HG03342 (cell line): ENCODE results near the gene NCAPD3.
"Not testable (repeated sequence)": the region's sequence is repeated elsewhere in the genome, so short reads cannot be mapped to it uniquely, and the experiment has no call there.

Experiments
- ATAC-seq: cut with Tn5 transposase; IDR thresholded peaks from one replicate; pipeline ENCODE4 v1.9.1; 2021; ENCODE audit warnings: mild to moderate bottlenecking, moderate library complexity; ENCODE audit not compliant: unreplicated experiment

NCAPD3 gene

GRCh38 chr11:134223836-134224709 lies at the start of gene NCAPD3, which contains the start of gene VPS26B:
Gene NCAPD3, minus strand, starts transcription at chr11:134223967. Its CDS starts 41 bp downstream, at chr11:134223926.
Gene VPS26B, plus strand, starts transcription at chr11:134224671. Its CDS starts 452 bp downstream, at chr11:134225123.
- peak; percentile 77 for ATAC-seq

DNA sequence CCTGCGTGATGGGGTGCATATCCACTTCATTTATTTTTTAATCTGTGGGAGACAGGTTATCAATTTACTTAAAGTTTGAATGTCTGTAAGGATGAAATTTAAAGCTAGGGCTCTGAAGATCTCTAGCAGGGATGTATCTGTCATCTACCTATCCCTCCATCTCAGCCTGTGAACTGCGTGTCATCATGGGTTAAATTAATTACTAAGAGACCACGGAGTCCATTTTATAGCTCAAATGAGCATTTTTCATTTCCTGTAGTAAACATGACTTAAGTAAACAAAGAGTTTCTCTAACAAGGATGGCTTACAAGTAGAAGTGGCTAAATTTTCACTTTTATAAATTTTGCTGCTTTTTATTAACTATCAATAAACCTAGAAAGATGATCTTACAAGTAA lies 49.5 kb upstream of the NCAPD3 start:
- no peak for ATAC-seq

DNA sequence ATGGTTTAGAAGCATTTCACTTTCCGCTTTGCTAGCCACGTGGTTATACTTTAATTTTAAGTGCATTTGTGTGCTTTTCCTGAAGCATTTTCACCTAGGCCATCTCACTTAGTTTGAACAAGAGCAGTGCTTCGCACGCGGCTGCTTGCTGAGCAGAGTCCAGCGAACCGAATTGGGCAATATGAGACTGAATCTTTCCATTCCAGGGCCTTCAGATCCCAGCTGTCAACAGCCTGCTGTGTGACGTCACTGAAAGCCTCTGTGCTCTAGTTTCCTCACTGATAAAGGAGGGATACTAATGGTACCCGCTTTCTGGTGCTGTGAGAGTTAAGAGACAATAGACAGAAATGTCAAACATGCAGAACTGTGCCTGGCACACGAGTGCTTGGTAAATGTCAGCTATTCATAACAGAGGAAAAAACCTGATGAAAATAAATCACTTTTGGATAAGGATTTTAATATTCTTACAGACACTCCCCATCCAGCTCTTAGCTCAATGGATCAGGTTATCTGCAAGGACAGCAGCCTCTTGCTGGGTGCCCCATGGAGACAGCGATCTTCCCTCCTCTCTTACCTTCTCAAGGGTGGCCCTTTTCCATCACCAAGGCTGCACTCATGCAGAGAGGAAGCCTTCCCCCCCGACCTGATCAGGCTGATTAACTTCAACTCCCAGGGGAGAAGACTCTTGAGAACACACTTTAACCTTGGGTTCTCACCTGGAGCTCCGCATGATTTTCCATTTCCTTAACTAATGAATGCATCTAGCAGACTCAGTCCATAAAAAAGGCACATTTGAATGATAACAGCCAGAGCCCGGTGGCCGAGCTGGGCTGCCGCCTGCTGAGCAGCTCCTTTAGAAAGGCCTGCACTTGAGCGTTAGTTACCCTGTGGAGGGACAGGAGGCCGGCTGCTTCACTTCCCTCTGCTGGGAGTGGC lies 48.9 kb upstream of the NCAPD3 start:
- no peak for ATAC-seq

GRCh38 chr11:134271978-134272377 lies 48.2 kb upstream of the NCAPD3 start:
- ATAC-seq, result no peak

GRCh38 chr11:134270250-134270714 lies 46.5 kb upstream of the NCAPD3 start:
- ATAC-seq, result no peak

DNA sequence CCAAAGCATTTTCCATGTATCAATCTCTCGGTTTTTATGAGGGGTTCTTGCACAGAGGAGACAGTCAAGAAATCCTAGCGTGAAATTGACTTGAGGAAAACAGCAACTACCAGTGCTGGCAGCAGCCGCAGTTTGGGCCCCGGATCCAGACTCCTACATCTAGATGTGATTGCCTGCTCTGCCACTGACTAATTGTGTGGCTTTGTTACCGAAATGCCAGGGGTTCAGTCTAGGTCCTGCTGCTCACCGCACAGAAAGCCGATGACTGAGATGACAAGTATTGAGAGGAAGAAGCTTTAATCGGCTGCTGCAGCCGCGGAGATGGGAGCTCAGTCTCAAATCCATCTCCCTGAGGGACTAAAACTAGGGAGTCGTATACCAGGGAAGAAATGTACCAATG lies 44.2 kb upstream of the NCAPD3 start:
- no peak for ATAC-seq

- no peak for ATAC-seq
These were observed 43.7 kb upstream of the NCAPD3 start for GRCh38 chr11:134267461-134267860.

GRCh38 chr11:134266841-134267251 lies 43.1 kb upstream of the NCAPD3 start:
- ATAC-seq, result no peak

DNA sequence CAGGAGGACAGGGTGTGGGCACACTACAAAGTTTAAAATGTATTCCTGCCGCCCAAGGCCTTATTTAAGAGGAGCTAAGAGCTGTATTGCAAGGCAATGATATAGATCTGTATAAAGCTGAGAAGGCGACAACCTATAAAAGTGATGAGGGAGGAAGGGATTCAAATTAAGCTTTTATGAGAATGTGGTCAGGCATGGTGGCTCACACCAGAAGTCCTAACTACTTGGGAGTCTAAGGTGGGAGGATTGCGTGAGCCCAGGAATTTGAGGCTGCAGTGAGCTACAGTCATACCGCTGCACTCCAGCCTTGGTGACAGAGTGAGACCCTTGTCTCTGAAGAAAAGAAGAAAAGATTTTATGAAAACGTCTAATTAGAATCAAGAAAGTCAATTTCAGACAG lies 42.7 kb upstream of the NCAPD3 start:
- no peak for ATAC-seq

GRCh38 chr11:134264966-134265764 lies 41.4 kb upstream of the NCAPD3 start:
- no peak for ATAC-seq

- ATAC-seq, result no peak
These were observed 38.1 kb upstream of the NCAPD3 start for GRCh38 chr11:134261626-134262488.

- ATAC-seq, result no peak
These were observed 37.2 kb upstream of the NCAPD3 start for GRCh38 chr11:134260983-134261382.

DNA sequence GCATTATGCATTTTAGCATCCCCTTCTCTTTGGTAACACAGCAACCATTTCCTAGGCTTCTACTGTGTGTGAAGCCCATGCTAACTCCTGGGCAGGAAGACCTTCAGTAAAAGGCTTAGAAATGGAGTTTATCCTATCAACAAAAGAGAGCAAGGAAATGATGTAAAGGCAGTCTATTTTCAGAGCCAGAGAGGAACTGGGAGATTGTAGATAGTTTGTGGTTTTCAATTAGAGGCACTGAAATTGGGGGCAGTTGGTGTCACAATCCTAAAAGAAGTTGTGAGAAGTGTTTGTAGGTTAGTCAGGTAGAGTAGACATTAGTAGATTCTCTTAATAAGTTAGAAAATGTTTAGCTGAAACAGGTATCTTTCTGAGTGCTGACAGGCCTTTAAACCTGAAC lies 36.7 kb upstream of the NCAPD3 start:
- no peak for ATAC-seq

DNA sequence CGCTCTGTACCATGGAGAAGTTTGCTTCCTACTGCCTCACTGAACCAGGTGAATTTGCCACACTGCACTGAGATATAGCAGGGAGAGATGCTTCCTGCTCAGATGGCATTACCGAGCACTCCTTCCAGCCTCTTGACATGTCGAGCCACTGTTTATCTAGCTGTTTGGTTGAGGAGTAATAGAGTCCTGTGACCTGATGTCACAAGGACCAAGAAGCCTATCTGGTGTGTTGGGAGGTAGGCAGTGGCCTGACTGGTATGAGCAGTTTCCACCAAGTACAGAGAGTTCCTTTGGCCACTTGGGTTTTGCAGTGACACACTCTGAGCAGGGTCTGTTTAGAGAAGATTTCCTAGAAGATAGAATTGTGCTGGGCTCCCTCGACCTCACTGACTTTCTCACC lies 34.8 kb upstream of the NCAPD3 start:
- ATAC-seq, result no peak

GRCh38 chr11:134257101-134257500 lies 33.3 kb upstream of the NCAPD3 start:
- no peak for ATAC-seq

GRCh38 chr11:134255184-134255561 lies 31.4 kb upstream of the NCAPD3 start:
- not testable (repeated sequence) for ATAC-seq

DNA sequence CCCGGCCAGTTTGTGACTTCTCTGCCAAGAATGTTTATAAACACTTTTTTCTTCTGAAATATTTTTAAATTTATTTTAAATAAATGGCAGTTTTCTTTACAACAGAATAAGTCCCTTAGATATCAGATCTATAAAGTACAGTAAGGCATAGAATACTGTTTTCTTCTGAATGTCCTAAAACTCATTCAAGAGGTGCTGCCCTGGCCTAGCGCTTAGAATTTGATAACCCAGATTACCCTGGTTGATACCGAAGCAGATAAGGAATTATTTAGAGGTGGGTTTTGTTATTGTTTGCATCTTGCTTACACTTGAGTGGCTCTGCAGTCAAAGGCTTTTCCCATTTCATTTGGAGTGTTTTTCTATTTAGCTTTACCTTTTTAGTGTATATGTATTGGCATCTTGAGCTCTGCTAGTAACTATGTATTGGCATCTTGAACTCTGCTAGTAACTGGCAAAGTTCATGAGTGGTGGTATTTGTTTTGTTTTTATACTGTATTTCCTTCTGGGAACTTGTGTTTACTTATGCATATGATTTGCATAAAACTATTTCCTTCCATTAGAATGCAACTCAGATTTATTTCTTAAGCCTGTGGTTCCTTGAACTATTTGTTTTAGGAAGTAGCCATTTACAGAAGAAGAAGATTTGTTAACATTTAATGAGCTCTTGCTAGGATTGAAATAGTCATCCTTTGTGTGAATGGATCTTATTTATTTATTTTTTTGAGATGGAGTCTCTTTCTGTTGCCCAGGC lies 30.8 kb upstream of the NCAPD3 start:
- no peak for ATAC-seq

DNA sequence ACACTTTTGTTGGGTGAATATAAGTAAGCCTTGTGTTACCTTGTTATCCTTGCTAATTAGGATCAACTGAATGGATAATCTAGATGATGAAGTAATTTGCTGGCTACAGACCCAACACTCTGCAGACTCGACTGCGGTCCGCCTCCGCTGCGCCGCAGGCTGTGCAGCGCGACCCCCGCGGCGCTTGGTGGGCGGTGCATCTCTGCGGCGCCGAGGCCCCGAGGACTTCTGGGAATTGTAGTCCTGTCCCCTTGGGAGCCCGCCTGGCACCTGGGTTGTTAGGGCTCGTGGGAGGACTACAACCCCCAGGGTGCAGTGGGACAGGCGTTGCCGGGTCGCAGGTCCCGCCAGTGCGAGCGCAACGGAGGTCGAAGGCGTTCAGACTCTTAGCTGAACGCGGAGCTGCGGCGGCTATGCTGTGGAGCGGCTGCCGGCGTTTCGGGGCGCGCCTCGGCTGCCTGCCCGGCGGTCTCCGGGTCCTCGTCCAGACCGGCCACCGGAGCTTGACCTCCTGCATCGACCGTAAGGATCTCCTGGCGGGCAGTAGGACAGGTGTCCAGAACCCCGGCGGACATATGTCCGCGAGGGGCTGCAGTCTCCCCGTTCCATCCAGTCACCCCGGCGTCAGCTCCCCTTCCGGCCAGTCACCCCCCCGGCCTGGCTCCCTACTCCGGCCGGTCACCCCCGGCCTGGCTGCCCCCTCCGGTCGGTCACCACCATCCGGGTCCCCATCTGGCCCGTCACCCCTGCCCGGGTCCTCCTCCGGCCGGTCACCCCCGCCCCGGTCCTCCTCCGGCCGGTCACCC lies 29.6 kb upstream of the NCAPD3 start, which contains the start of the genes ACAD8 and THYN1:
TSS of gene ACAD8 (plus strand) at position 381 of the 806 bp plus-strand sequence. CDS start at position 414, 33 bp downstream.
TSS of gene THYN1 (minus strand) at position 165 of the 806 bp plus-strand sequence. CDS start 470 bp downstream, outside the sequence.
- ATAC-seq, result peak; percentile 99
